Caco-2 (cell line): ENCODE measurements around the gene ZBTB16. TPM values are rescaled to one million over a fixed set of nuclear protein-coding genes. Genes with fewer than 3 reads are reported as not detected.

Source experiments
- BruUV-seq: library from RNA; stranded (reverse); fragments of 400-500 nt; replicated peaks from 2 replicates; lab custom pipeline; 2021; lab: Mats Ljungman, UMichigan
- CTCF ChIA-PET: fragments of 300-600 bp; sonication (Branson Sonifier 250); formaldehyde crosslinking; loops from one replicate; lab custom pipeline; 2022; ENCODE audit warnings: antibody characterized with exemption; lab: Charles Lee
- POLR2A ChIA-PET: fragments of 300-600 bp; sonication (Branson Sonifier 250); formaldehyde crosslinking; loops from one replicate; lab custom pipeline; 2022; ENCODE audit warnings: antibody characterized with exemption; lab: Charles Lee
- DNase-seq, 2 experiments: peaks; one replicate each; pipeline versions ENCODE4 v3.0.0 to v3.0.0-alpha.2; 2020 to 2022
- H3K27me3 ChIP-seq: replicated peaks from 2 replicates; pipeline ENCODE4 v1.6.0; 2011; ENCODE audit warnings: low read length; ENCODE audit not compliant: control insufficient read depth, insufficient read depth
- H3K36me3 ChIP-seq: 2 replicates; pipeline ENCODE4 v1.5.1; 2011; ENCODE audit warnings: low read length; ENCODE audit not compliant: control insufficient read depth, insufficient read depth
- H3K4me1 ChIP-seq: fragments of 250-450 bp; sonication (Bioruptor Pico); 2 replicates; pipeline ENCODE4 v1.5.1; 2020; ENCODE audit warnings: mild to moderate bottlenecking
- H3K4me3 ChIP-seq: 2 replicates; pipeline ENCODE4 v1.5.1; 2011; ENCODE audit warnings: low read depth, mild to moderate bottlenecking, control low read depth, low read length
- H3K9me3 ChIP-seq: fragments of 250-450 bp; sonication (Bioruptor Pico); 2 replicates; pipeline ENCODE4 v1.5.1; 2020; ENCODE audit warnings: mild to moderate bottlenecking, moderate library complexity
- H3K27ac Mint-ChIP-seq: one replicate; pipeline ENCODE4 v1.8.0; 2022; ENCODE audit warnings: mixed read lengths; ENCODE audit not compliant: unreplicated experiment
- H3K27me3 Mint-ChIP-seq: one replicate; pipeline ENCODE4 v1.8.0; 2022; ENCODE audit warnings: mixed read lengths; ENCODE audit not compliant: insufficient read depth, unreplicated experiment
- H3K36me3 Mint-ChIP-seq: one replicate; pipeline ENCODE4 v1.8.0; 2022; ENCODE audit warnings: mild to moderate bottlenecking, mixed read lengths; ENCODE audit not compliant: insufficient read depth, unreplicated experiment
- H3K4me1 Mint-ChIP-seq: one replicate; pipeline ENCODE4 v1.8.0; 2022; ENCODE audit warnings: low read depth, mixed read lengths; ENCODE audit not compliant: unreplicated experiment
- H3K4me3 Mint-ChIP-seq: one replicate; pipeline ENCODE4 v1.8.0; 2022; ENCODE audit warnings: mild to moderate bottlenecking, moderate library complexity, mixed read lengths; ENCODE audit not compliant: unreplicated experiment
- H3K9me3 Mint-ChIP-seq: one replicate; pipeline ENCODE4 v1.8.0; 2022; ENCODE audit warnings: mixed read lengths; ENCODE audit not compliant: unreplicated experiment
- CTCF ChIP-seq, 2 experiments: fragments of 200-600 bp in 1 of 2; IDR thresholded peaks; 1 replicate in 1 of 2; 2 replicates in 1 of 2; pipeline versions ENCODE4 v1.5.1 to v1.8.0; 2011 to 2022; ENCODE audit warnings: antibody characterized with exemption in 1 of 2, control low read depth in 1 of 2, inconsistent platforms in 1 of 2, low read depth in 1 of 2, low read length in 1 of 2, mild to moderate bottlenecking in 1 of 2, moderate library complexity in 1 of 2; ENCODE audit not compliant: insufficient read depth in 1 of 2, severe bottlenecking in 1 of 2, unreplicated experiment in 1 of 2
- intact Hi-C: fragments of 100-400 bp; cut with micrococcal nuclease; formaldehyde crosslinking; loops from one replicate; pipeline ENCODE4 v1.10.0; 2022; ENCODE audit not compliant: unreplicated experiment
- total RNA-seq: library from RNA; stranded (reverse); gene quantifications from 2 replicates; pipeline ENCODE4 v1.2.3, GENCODE V29; 2022

ZBTB16 gene
- total RNA-seq, 1 experiment from 2014 or later = 12.7 TPM

GRCh38 chr11:114129699-114130098 is 70.2 kb downstream of the ZBTB16 start:
- Mint-ChIP-seq H3K27ac (no peak overlapping the region), H3K4me1 (no peaks in the 10 kb centered on the region), H3K9me3 (no peaks in the 10 kb centered on the region), H3K4me3 (no peak overlapping the region), H3K36me3 (no peaks in the 10 kb centered on the region), H3K27me3 (no peaks in the 10 kb centered on the region)
- Histone ChIP-seq H3K9me3 (no peaks in the 10 kb centered on the region), H3K4me1 (peaks cover 3% of the 10 kb centered on the region; the same call in 1 of the 2 replicates), H3K36me3 (no peaks in the 10 kb centered on the region), H3K4me3 (no peak overlapping the region), H3K27me3 (no peaks in the 10 kb centered on the region)
- ChIA-PET CTCF (interaction anchor here (0.6 to 2.0 kb wide), 3 partner anchors 13 to 94 kb away, joined by 3 to 4 read pairs (median 3); no protein-coding TSS in a partner anchor), POLR2A (no interaction called here)
- BruUV-seq = no TSS peak
- DNase-seq = no peak
- no peak for TF ChIP-seq CTCF (IDR thresholded peaks at IDR 0.05; ENCODE audit: insufficient read depth in 1 of 2, low read depth in 1 of 2, low read length in 1 of 2, severe bottlenecking in 1 of 2, unreplicated experiment in 1 of 2)
- intact Hi-C loops = loop anchor here (1.0 kb wide), 1 partner anchor 14 kb away; no protein-coding TSS in a partner anchor

DNA sequence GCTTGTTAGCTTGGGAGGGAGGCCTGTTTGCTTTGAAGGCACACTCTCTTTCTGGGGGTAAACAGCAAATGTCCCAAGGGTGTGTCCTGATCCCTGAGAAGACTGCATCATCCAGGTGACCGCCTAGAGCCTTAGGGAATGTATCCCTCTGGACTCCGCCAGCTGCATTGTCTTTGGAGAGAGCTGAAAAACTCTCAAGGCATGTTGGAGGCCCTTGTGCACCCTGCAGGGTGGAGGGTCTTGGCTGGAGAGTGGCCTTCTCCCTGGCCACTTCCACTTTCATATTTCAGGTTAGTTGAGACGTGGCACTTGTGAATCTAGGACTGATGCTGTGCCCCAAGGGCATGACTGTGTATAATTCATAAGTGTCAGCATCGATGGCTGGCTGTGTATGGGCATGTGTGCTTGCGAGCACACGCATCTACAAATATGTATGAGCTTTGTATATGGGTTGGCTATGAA is 70.6 kb downstream of the ZBTB16 start:
- no peak for TF ChIP-seq CTCF (IDR thresholded peaks at IDR 0.05; ENCODE audit: insufficient read depth in 1 of 2, low read depth in 1 of 2, low read length in 1 of 2, severe bottlenecking in 1 of 2, unreplicated experiment in 1 of 2)
- POLR2A ChIA-PET = no interaction called here
- CTCF ChIA-PET = interaction anchor here (0.6 to 2.0 kb wide), 3 partner anchors 14 to 95 kb away, joined by 3 to 4 read pairs (median 3); no protein-coding TSS in a partner anchor

DNA sequence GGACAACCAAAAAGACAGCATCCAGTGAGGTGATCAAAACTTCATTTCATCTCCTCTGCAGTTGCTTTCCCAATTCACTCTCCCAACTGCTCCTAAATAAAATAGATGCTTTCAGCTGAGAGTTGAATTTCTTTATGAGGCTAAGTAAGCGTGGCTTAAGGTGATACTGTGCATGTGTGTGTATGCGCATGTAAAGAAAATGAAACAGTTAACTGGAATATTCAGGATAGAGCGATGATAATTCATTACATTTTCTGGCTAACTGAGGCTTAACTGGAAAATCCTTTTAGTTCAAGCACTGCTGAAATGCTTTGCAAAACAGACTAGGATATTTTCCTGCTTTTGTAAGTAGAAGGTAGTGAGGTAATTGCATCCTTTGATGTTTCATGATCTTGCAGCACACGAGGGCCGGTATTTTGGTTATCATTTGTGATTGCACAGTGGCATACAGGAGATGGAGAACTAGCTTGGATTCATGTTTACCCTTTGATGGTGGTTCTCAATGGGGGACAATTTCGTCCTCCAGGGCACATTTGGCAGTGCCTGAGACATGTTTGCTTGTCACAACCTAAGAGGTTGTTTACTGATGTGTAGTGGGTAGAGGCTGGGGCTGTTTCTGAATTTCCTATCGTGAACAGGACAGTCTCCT is 71.2 kb downstream of the ZBTB16 start:
- intact Hi-C loops = loop anchor here (1.0 kb wide), 1 partner anchor 15 kb away; no protein-coding TSS in a partner anchor
- POLR2A ChIA-PET = no interaction called here
- Mint-ChIP-seq H3K9me3 (no peaks in the 10 kb centered on the region), H3K36me3 (no peaks in the 10 kb centered on the region), H3K27me3 (no peaks in the 10 kb centered on the region), H3K27ac (no peak overlapping the region), H3K4me3 (no peak overlapping the region), H3K4me1 (peaks cover 6% of the 10 kb centered on the region)
- Histone ChIP-seq H3K4me1 (peaks cover 12% of the 10 kb centered on the region; the same call in 1 of the 2 replicates), H3K27me3 (no peaks in the 10 kb centered on the region), H3K9me3 (no peaks in the 10 kb centered on the region), H3K4me3 (no peak overlapping the region), H3K36me3 (no peaks in the 10 kb centered on the region)
- no peak for TF ChIP-seq CTCF (IDR thresholded peaks at IDR 0.05; ENCODE audit: insufficient read depth in 1 of 2, low read depth in 1 of 2, low read length in 1 of 2, severe bottlenecking in 1 of 2, unreplicated experiment in 1 of 2)
- DNase-seq = no peak
- no TSS peak for BruUV-seq
- CTCF ChIA-PET = interaction anchor here (1.3 to 2.0 kb wide), 2 partner anchors 15 to 95 kb away, joined by 3 to 4 read pairs; no protein-coding TSS in a partner anchor

More for the DNA sequence above, 70.6 kb downstream of the ZBTB16 start:
- no peaks in the 10 kb centered on the region for H3K36me3 ChIP-seq
- Mint-ChIP-seq H3K27me3 (no peaks in the 10 kb centered on the region), H3K27ac (no peak overlapping the region), H3K4me1 (peaks cover 2% of the 10 kb centered on the region), H3K9me3 (no peaks in the 10 kb centered on the region), H3K36me3 (no peaks in the 10 kb centered on the region), H3K4me3 (no peak overlapping the region)
- H3K4me3 ChIP-seq = no peak overlapping the region
- no TSS peak for BruUV-seq
- H3K9me3 ChIP-seq = no peaks in the 10 kb centered on the region
- intact Hi-C loops = loop anchor here (1.0 kb wide), 1 partner anchor 15 kb away; no protein-coding TSS in a partner anchor
- peaks cover 7% of the 10 kb centered on the region; the same call in 1 of the 2 replicates for H3K4me1 ChIP-seq
- DNase-seq = no peak
- H3K27me3 ChIP-seq = no peaks in the 10 kb centered on the region
